ENCODE results near the gene NQO1.

- no peak for TF ChIP-seq EZH2phosphoT487 (IDR thresholded peaks at IDR 0.05)
- TF ChIP-seq EZH2 (IDR thresholded peaks at IDR 0.05) = no peak
- peak; percentile 80 for TF ChIP-seq CTCF (IDR thresholded peaks at IDR 0.05)
Observed at GRCh38 chr16:69709456-69710084, 16.8 kb downstream of the NQO1 start.
